ELF-1 (cell line): Measurements from ENCODE around the gene PRKX.
"Not testable (repeated sequence)": the region's sequence is repeated elsewhere in the genome, so short reads cannot be mapped to it uniquely, and the experiment has no call there.

Experiments used
- DNase-seq: peaks from one replicate; pipeline ENCODE4 v3.0.0-alpha.2; 2016; ENCODE audit warnings: low read depth, low spot score

The PRKX gene

GRCh38 chrX:3653111-3653510 lies 60.3 kb downstream of the PRKX start:
- no peak for DNase-seq

- DNase-seq = no peak
Observed at GRCh38 chrX:3651277-3651676, 62.2 kb downstream of the PRKX start.

GRCh38 chrX:3648084-3648483 lies 65.4 kb downstream of the PRKX start:
- no peak for DNase-seq

GRCh38 chrX:3639858-3640631 lies 73.4 kb downstream of the PRKX start:
- peak; percentile 80 for DNase-seq

GRCh38 chrX:3639236-3639635 lies 74.2 kb downstream of the PRKX start:
- no peak for DNase-seq

GRCh38 chrX:3638280-3638873 lies 75.1 kb downstream of the PRKX start:
- DNase-seq = peak; percentile 30

- no peak for DNase-seq
Observed at GRCh38 chrX:3636803-3637202, 76.6 kb downstream of the PRKX start.

- DNase-seq = no peak
Observed at GRCh38 chrX:3631196-3631595, 82.3 kb downstream of the PRKX start.

GRCh38 chrX:3627594-3627993 lies 85.9 kb downstream of the PRKX start:
- DNase-seq = no peak

GRCh38 chrX:3621414-3621813 lies 92.0 kb downstream of the PRKX start:
- DNase-seq = no peak

GRCh38 chrX:3611744-3612143 lies 101.7 kb downstream of the PRKX start:
- not testable (repeated sequence) for DNase-seq

GRCh38 chrX:3609810-3610209 lies 103.6 kb downstream of the PRKX start:
- no peak for DNase-seq

- DNase-seq = no peak
Observed at GRCh38 chrX:3603026-3603661, 110.3 kb downstream of the PRKX start.

- DNase-seq = no peak
Observed at GRCh38 chrX:3599802-3600430, 113.5 kb downstream of the PRKX start.

GRCh38 chrX:3598709-3599108 lies 114.7 kb downstream of the PRKX start:
- no peak for DNase-seq

- DNase-seq = no peak
Observed at GRCh38 chrX:3598046-3598605, 115.3 kb downstream of the PRKX start.

- DNase-seq = peak; percentile 85
Observed at GRCh38 chrX:3592184-3592583, 121.3 kb downstream of the PRKX start.

- no peak for DNase-seq
Observed at GRCh38 chrX:3589474-3589873, 124.0 kb downstream of the PRKX start.

- DNase-seq = no peak
Observed at GRCh38 chrX:3585719-3586118, 127.7 kb downstream of the PRKX start.

GRCh38 chrX:3584415-3584996 lies 128.9 kb downstream of the PRKX start:
- no peak for DNase-seq

GRCh38 chrX:3582451-3582850 lies 131.0 kb downstream of the PRKX start:
- no peak for DNase-seq

GRCh38 chrX:3581609-3582108 lies 131.8 kb downstream of the PRKX start:
- no peak for DNase-seq
